Activated CD8-positive, alpha-beta memory T cell treated with anti-CD3 and anti-CD28 coated beads, Interleukin-2, amount 10 ng/mL, durations not matched to agents 7 days and 5 days (primary cell): ENCODE results near the gene RNF212B. TPM values are rescaled to one million over a fixed set of nuclear protein-coding genes. Genes with fewer than 3 reads are reported as not detected.
A peak's percentile ranks its signal among the peaks of the same experiment; 100 is the strongest.
"Not testable (repeated sequence)": the region's sequence is repeated elsewhere in the genome, so short reads cannot be mapped to it uniquely, and the experiment has no call there.

Experiments
- ATAC-seq: fragments of 150-1000 bp; cut with Tn5 transposase; one replicate; pipeline ENCODE4 v1.10.0; 2021; ENCODE audit warnings: moderate library complexity
- CTCF ChIA-PET: fragments of 350-600 bp; sonication (Branson Sonifier 250); formaldehyde crosslinking; loops from one replicate; lab custom pipeline; 2021; ENCODE audit warnings: antibody characterized with exemption; lab: Charles Lee
- DNase-seq: peaks from one replicate; pipeline ENCODE4 v3.0.0-alpha.2; 2020
- H3K27ac Mint-ChIP-seq: one replicate; pipeline ENCODE4 v1.8.0; 2021; ENCODE audit warnings: mild to moderate bottlenecking, mixed read lengths
- H3K27me3 Mint-ChIP-seq: one replicate; pipeline ENCODE4 v1.8.0; 2021; ENCODE audit warnings: mixed read lengths
- H3K36me3 Mint-ChIP-seq: one replicate; pipeline ENCODE4 v1.8.0; 2021; ENCODE audit warnings: mild to moderate bottlenecking, mixed read lengths
- H3K4me1 Mint-ChIP-seq: one replicate; pipeline ENCODE4 v1.8.0; 2021; ENCODE audit warnings: mixed read lengths
- H3K4me3 Mint-ChIP-seq: one replicate; pipeline ENCODE4 v1.8.0; 2021; ENCODE audit warnings: mild to moderate bottlenecking, moderate library complexity, mixed read lengths
- H3K9me3 Mint-ChIP-seq: one replicate; pipeline ENCODE4 v1.8.0; 2022; ENCODE audit warnings: low read depth, mixed read lengths
- total RNA-seq, 2 experiments: library from RNA; stranded (reverse); gene quantifications; one replicate each; pipeline ENCODE4 v1.2.3, GENCODE V29; 2021

The RNF212B gene
- total RNA-seq, 2 experiments from 2014 or later = not detected

- no peaks in the 10 kb centered on the region for H3K36me3 Mint-ChIP-seq
- H3K9me3 Mint-ChIP-seq = no peaks in the 10 kb centered on the region
- ATAC-seq = no peak
- H3K4me1 Mint-ChIP-seq = no peaks in the 10 kb centered on the region
- peaks cover 41% of the 10 kb centered on the region for H3K27me3 Mint-ChIP-seq
- CTCF ChIA-PET = no interaction called here
- H3K4me3 Mint-ChIP-seq = no peak overlapping the region
- DNase-seq = no peak
- H3K27ac Mint-ChIP-seq = no peak overlapping the region
These were observed 14.9 kb downstream of the RNF212B start for GRCh38 chr14:23252420-23253333.

GRCh38 chr14:23258256-23258655 is 20.5 kb downstream of the RNF212B start:
- ATAC-seq (no peak), DNase-seq (no peak)
- no peaks in the 10 kb centered on the region for H3K9me3 Mint-ChIP-seq
- H3K4me3 Mint-ChIP-seq = no peak overlapping the region
- peaks cover 57% of the 10 kb centered on the region for H3K27me3 Mint-ChIP-seq
- no peaks in the 10 kb centered on the region for H3K36me3 Mint-ChIP-seq
- CTCF ChIA-PET = no interaction called here
- no peak overlapping the region for H3K27ac Mint-ChIP-seq
- no peaks in the 10 kb centered on the region for H3K4me1 Mint-ChIP-seq

- DNase-seq = no peak
These were observed 21.7 kb downstream of the RNF212B start for GRCh38 chr14:23259426-23259825.

GRCh38 chr14:23260849-23261248 is 23.1 kb downstream of the RNF212B start:
- H3K27ac Mint-ChIP-seq, H3K4me3 Mint-ChIP-seq, H3K36me3 Mint-ChIP-seq, H3K4me1 Mint-ChIP-seq, H3K9me3 Mint-ChIP-seq, DNase-seq, ATAC-seq: not testable (repeated sequence)
- CTCF ChIA-PET = interaction anchor here (0.9 to 1.7 kb wide), 2 partner anchors 119 to 140 kb away, joined by 3 to 7 read pairs; no protein-coding TSS in a partner anchor
- H3K27me3 Mint-ChIP-seq = peaks cover 64% of the 10 kb centered on the region

More at GRCh38 chr14:23259426-23259825, 21.7 kb downstream of the RNF212B start:
- Mint-ChIP-seq H3K4me1 (no peaks in the 10 kb centered on the region), H3K36me3 (no peaks in the 10 kb centered on the region), H3K27ac (no peak overlapping the region), H3K4me3 (no peak overlapping the region), H3K9me3 (no peaks in the 10 kb centered on the region), H3K27me3 (peaks cover 60% of the 10 kb centered on the region)
- CTCF ChIA-PET = interaction anchor here (1.3 to 1.7 kb wide), 2 partner anchors 14 to 139 kb away, joined by 3 to 7 read pairs; no protein-coding TSS in a partner anchor
- no peak for ATAC-seq

- Mint-ChIP-seq H3K4me3 (no peak overlapping the region), H3K27ac (no peak overlapping the region), H3K36me3 (no peaks in the 10 kb centered on the region), H3K9me3 (no peaks in the 10 kb centered on the region), H3K4me1 (no peaks in the 10 kb centered on the region), H3K27me3 (peaks cover 20% of the 10 kb centered on the region)
- CTCF ChIA-PET = interaction anchor here (1.5 kb wide), 1 partner anchor 111 kb away, joined by 5 read pairs; no protein-coding TSS in a partner anchor
- no peak for ATAC-seq
- no peak for DNase-seq
These were observed 31.5 kb downstream of the RNF212B start for GRCh38 chr14:23269193-23269592.

- ATAC-seq = no peak
- no peak overlapping the region for H3K27ac Mint-ChIP-seq
- H3K9me3 Mint-ChIP-seq = no peaks in the 10 kb centered on the region
- no peaks in the 10 kb centered on the region for H3K4me1 Mint-ChIP-seq
- H3K36me3 Mint-ChIP-seq = peaks cover 1% of the 10 kb centered on the region
- no peaks in the 10 kb centered on the region for H3K27me3 Mint-ChIP-seq
- no peak overlapping the region for H3K4me3 Mint-ChIP-seq
- CTCF ChIA-PET = interaction anchor here (1.1 to 1.8 kb wide), 2 partner anchors 155 to 207 kb away, joined by 3 to 5 read pairs; no protein-coding TSS in a partner anchor
- no peak for DNase-seq
These were observed 37.7 kb downstream of the RNF212B start for GRCh38 chr14:23275412-23275811.

- Mint-ChIP-seq H3K36me3 (peaks cover 1% of the 10 kb centered on the region), H3K9me3 (no peaks in the 10 kb centered on the region), H3K27ac (no peak overlapping the region), H3K4me3 (no peak overlapping the region), H3K27me3 (no peaks in the 10 kb centered on the region), H3K4me1 (no peaks in the 10 kb centered on the region)
- ATAC-seq = no peak
- CTCF ChIA-PET = interaction anchor here (1.0 to 1.8 kb wide), 3 partner anchors 12 to 157 kb away, joined by 3 to 6 read pairs (median 3); no protein-coding TSS in a partner anchor
- no peak for DNase-seq
These were observed 39.5 kb downstream of the RNF212B start for GRCh38 chr14:23277189-23277588.

GRCh38 chr14:23277928-23278327 is 40.2 kb downstream of the RNF212B start:
- H3K4me1 Mint-ChIP-seq, H3K36me3 Mint-ChIP-seq, H3K27me3 Mint-ChIP-seq, DNase-seq, H3K27ac Mint-ChIP-seq, H3K4me3 Mint-ChIP-seq, H3K9me3 Mint-ChIP-seq, ATAC-seq: not testable (repeated sequence)
- CTCF ChIA-PET = interaction anchor here (1.0 to 1.8 kb wide), 2 partner anchors 157 kb away, joined by 4 to 6 read pairs; no protein-coding TSS in a partner anchor

GRCh38 chr14:23281247-23281646 is 43.5 kb downstream of the RNF212B start:
- ATAC-seq = no peak
- peaks cover 3% of the 10 kb centered on the region for H3K36me3 Mint-ChIP-seq
- CTCF ChIA-PET = interaction anchor here (1.3 to 4.2 kb wide), 2 partner anchors 19 to 160 kb away, joined by 4 to 12 read pairs; no protein-coding TSS in a partner anchor
- peaks cover 11% of the 10 kb centered on the region for H3K4me1 Mint-ChIP-seq
- H3K27me3 Mint-ChIP-seq = no peaks in the 10 kb centered on the region
- H3K9me3 Mint-ChIP-seq = no peaks in the 10 kb centered on the region
- H3K27ac Mint-ChIP-seq = no peak overlapping the region
- DNase-seq = no peak
- no peak overlapping the region for H3K4me3 Mint-ChIP-seq

GRCh38 chr14:23284654-23285529 is 47.2 kb downstream of the RNF212B start:
- H3K9me3 Mint-ChIP-seq = no peaks in the 10 kb centered on the region
- ATAC-seq = no peak
- CTCF ChIA-PET = interaction anchor here (0.8 to 4.2 kb wide), 4 partner anchors 17 to 208 kb away, joined by 3 to 26 read pairs (median 10); partner anchors contain the start of gene PPP1R3E

GRCh38 chr14:23285530-23286019 is 47.8 kb downstream of the RNF212B start:
- DNase-seq (no peak), ATAC-seq (peak; percentile 10)
- peak overlapping the region; percentile 88 for H3K27ac Mint-ChIP-seq
- H3K4me1 Mint-ChIP-seq = peaks cover 19% of the 10 kb centered on the region
- CTCF ChIA-PET = interaction anchor here (0.8 to 4.2 kb wide), 10 partner anchors 9 to 208 kb away, joined by 3 to 26 read pairs (median 8); partner anchors contain the start of genes PABPN1 and PPP1R3E
- H3K4me3 Mint-ChIP-seq = peak overlapping the region; percentile 86
- H3K36me3 Mint-ChIP-seq = peaks cover 2% of the 10 kb centered on the region
- H3K9me3 Mint-ChIP-seq = no peaks in the 10 kb centered on the region
- H3K27me3 Mint-ChIP-seq = no peaks in the 10 kb centered on the region

More at GRCh38 chr14:23284654-23285529, 47.2 kb downstream of the RNF212B start:
- DNase-seq = no peak
- Mint-ChIP-seq H3K36me3 (peaks cover 2% of the 10 kb centered on the region), H3K27ac (peak overlapping the region; percentile 88), H3K4me1 (peaks cover 19% of the 10 kb centered on the region), H3K27me3 (no peaks in the 10 kb centered on the region), H3K4me3 (peak overlapping the region; percentile 86)

- peaks cover 19% of the 10 kb centered on the region for H3K4me1 Mint-ChIP-seq
These were observed 48.5 kb downstream of the RNF212B start, which contains the start of gene HOMEZ for GRCh38 chr14:23286020-23286901. TSS of gene HOMEZ (minus strand) at chr14:23286132. CDS start at chr14:23285952, 180 bp downstream.

More at GRCh38 chr14:23286020-23286901, 48.5 kb downstream of the RNF212B start, which contains the start of gene HOMEZ:
- Mint-ChIP-seq H3K27ac (peak within 1 kb of the TSS; percentile 88), H3K9me3 (no peaks in the 10 kb centered on the region), H3K36me3 (peaks cover 2% of the 10 kb centered on the region), H3K27me3 (no peaks in the 10 kb centered on the region), H3K4me3 (peak within 1 kb of the TSS; percentile 86)
- ATAC-seq (peak; percentile 99), DNase-seq (peak; percentile 99)
- CTCF ChIA-PET = interaction anchor here (0.7 to 3.6 kb wide), 13 partner anchors 8 to 273 kb away, joined by 3 to 26 read pairs (median 5); partner anchors contain the start of genes PABPN1 and PPP1R3E
